ENCODE measurements around the gene RPH3AL. TPM values are rescaled to one million over a fixed set of nuclear protein-coding genes. Genes with fewer than 3 reads are reported as not detected.

The RPH3AL gene
- total and polyA plus RNA-seq, 5 donors: 4.7 to 11.5 (median 9.1) TPM

GRCh38 chr17:260031-260791, 92.4 kb downstream of the RPH3AL start:
- no peaks in the 10 kb centered on the region for H3K27me3 ChIP-seq (ENCODE audit: control insufficient read depth, insufficient read depth)
- ATAC-seq: peak; percentile 36
- intact Hi-C loops (cut with DNase I): no loop called here
- H3K27ac ChIP-seq (ENCODE audit: low read length): no peak overlapping the region
- no peaks in the 10 kb centered on the region for H3K9me3 ChIP-seq (ENCODE audit: control insufficient read depth, low read length)
- DNase-seq: peak in 1 of 3 donors; percentile 39
- H3K4me1 ChIP-seq (ENCODE audit: control insufficient read depth, insufficient read depth, low read length): peaks cover 2% of the 10 kb centered on the region
- WGBS: 69% methylated on average over 15 of the region's 15 CpGs
- no peak overlapping the region for H3K4me3 ChIP-seq (ENCODE audit: low read length)

GRCh38 chr17:259341-259976, 93.1 kb downstream of the RPH3AL start:
- WGBS: 40% methylated on average over 22 of the region's 22 CpGs
- DNase-seq: peak in 1 of 3 donors; percentile 24
- no peak overlapping the region for H3K4me3 ChIP-seq (ENCODE audit: low read length)
- intact Hi-C loops (cut with DNase I): no loop called here
- H3K27me3 ChIP-seq (ENCODE audit: control insufficient read depth, insufficient read depth): no peaks in the 10 kb centered on the region
- no peak overlapping the region for H3K27ac ChIP-seq (ENCODE audit: low read length)
- peaks cover 2% of the 10 kb centered on the region for H3K4me1 ChIP-seq (ENCODE audit: control insufficient read depth, insufficient read depth, low read length)
- peak; percentile 39 to 54 for ATAC-seq
- H3K9me3 ChIP-seq (ENCODE audit: control insufficient read depth, low read length): no peaks in the 10 kb centered on the region

- H3K4me1 ChIP-seq (ENCODE audit: control insufficient read depth, insufficient read depth, low read length): peaks cover 2% of the 10 kb centered on the region
- no peak overlapping the region for H3K27ac ChIP-seq (ENCODE audit: low read length)
- no peaks in the 10 kb centered on the region for H3K27me3 ChIP-seq (ENCODE audit: control insufficient read depth, insufficient read depth)
- DNase-seq (no peak), ATAC-seq (no peak)
- no peak overlapping the region for H3K4me3 ChIP-seq (ENCODE audit: low read length)
- intact Hi-C loops (cut with DNase I): no loop called here
- no peaks in the 10 kb centered on the region for H3K9me3 ChIP-seq (ENCODE audit: control insufficient read depth, low read length)
- WGBS: 96% methylated on average over 12 of the region's 12 CpGs
Observed at GRCh38 chr17:258906-259305, 93.7 kb downstream of the RPH3AL start.

- no peak for DNase-seq
Observed at GRCh38 chr17:258045-258734, 94.4 kb downstream of the RPH3AL start.

GRCh38 chr17:253091-253846, 99.3 kb downstream of the RPH3AL start:
- peak; percentile 14 to 29 for ATAC-seq
- Histone ChIP-seq H3K4me3 (ENCODE audit: low read length) (no peak overlapping the region), H3K9me3 (ENCODE audit: control insufficient read depth, low read length) (no peaks in the 10 kb centered on the region), H3K4me1 (ENCODE audit: control insufficient read depth, insufficient read depth, low read length) (no peaks in the 10 kb centered on the region), H3K27me3 (ENCODE audit: control insufficient read depth, insufficient read depth) (no peaks in the 10 kb centered on the region), H3K27ac (ENCODE audit: low read length) (no peak overlapping the region)
- intact Hi-C loops (cut with DNase I): no loop called here
- DNase-seq: peak in 2 of 3 donors; percentile 21 to 23
- 86% methylated on average over 21 of the region's 29 CpGs for WGBS

More at GRCh38 chr17:258045-258734, 94.4 kb downstream of the RPH3AL start:
- Histone ChIP-seq H3K4me3 (ENCODE audit: low read length) (no peak overlapping the region), H3K4me1 (ENCODE audit: control insufficient read depth, insufficient read depth, low read length) (peaks cover 2% of the 10 kb centered on the region), H3K27me3 (ENCODE audit: control insufficient read depth, insufficient read depth) (no peaks in the 10 kb centered on the region), H3K27ac (ENCODE audit: low read length) (peak overlapping the region; percentile 14), H3K9me3 (ENCODE audit: control insufficient read depth, low read length) (no peaks in the 10 kb centered on the region)
- intact Hi-C loops (cut with DNase I): no loop called here
- ATAC-seq: peak in 1 of 2 donors; percentile 61
- 64% methylated on average over 23 of the region's 23 CpGs for WGBS

GRCh38 chr17:252456-252855, 100.2 kb downstream of the RPH3AL start:
- no peak for DNase-seq
- Histone ChIP-seq H3K4me1 (ENCODE audit: control insufficient read depth, insufficient read depth, low read length) (no peaks in the 10 kb centered on the region), H3K4me3 (ENCODE audit: low read length) (no peak overlapping the region), H3K9me3 (ENCODE audit: control insufficient read depth, low read length) (no peaks in the 10 kb centered on the region), H3K27me3 (ENCODE audit: control insufficient read depth, insufficient read depth) (no peaks in the 10 kb centered on the region), H3K27ac (ENCODE audit: low read length) (no peak overlapping the region)
- intact Hi-C loops (cut with DNase I): no loop called here
- no peak for ATAC-seq
- 90% methylated on average over 13 of the region's 13 CpGs for WGBS

GRCh38 chr17:251531-251930, 101.1 kb downstream of the RPH3AL start:
- ATAC-seq (no peak), DNase-seq (peak in 2 of 3 donors; percentile 20 to 44)
- H3K4me1 ChIP-seq (ENCODE audit: control insufficient read depth, insufficient read depth, low read length): no peaks in the 10 kb centered on the region
- 92% methylated on average over 12 of the region's 12 CpGs for WGBS
- intact Hi-C loops (cut with DNase I): no loop called here
- no peak overlapping the region for H3K27ac ChIP-seq (ENCODE audit: low read length)
- no peaks in the 10 kb centered on the region for H3K27me3 ChIP-seq (ENCODE audit: control insufficient read depth, insufficient read depth)
- H3K4me3 ChIP-seq (ENCODE audit: low read length): no peak overlapping the region
- H3K9me3 ChIP-seq (ENCODE audit: control insufficient read depth, low read length): no peaks in the 10 kb centered on the region

- Histone ChIP-seq H3K4me1 (ENCODE audit: control insufficient read depth, insufficient read depth, low read length) (no peaks in the 10 kb centered on the region), H3K27me3 (ENCODE audit: control insufficient read depth, insufficient read depth) (no peaks in the 10 kb centered on the region), H3K27ac (ENCODE audit: low read length) (no peak overlapping the region), H3K9me3 (ENCODE audit: control insufficient read depth, low read length) (no peaks in the 10 kb centered on the region), H3K4me3 (ENCODE audit: low read length) (no peak overlapping the region)
- intact Hi-C loops (cut with DNase I): no loop called here
- ATAC-seq: no peak
- peak in 2 of 3 donors; percentile 28 for DNase-seq
- WGBS: 94% methylated on average over 27 of the region's 27 CpGs
Observed at GRCh38 chr17:250487-251300, 101.9 kb downstream of the RPH3AL start.

GRCh38 chr17:249236-249993, 103.2 kb downstream of the RPH3AL start:
- DNase-seq (peak; percentile 8 to 30 (median 30)), ATAC-seq (no peak)
- intact Hi-C loops (cut with DNase I): no loop called here
- WGBS: 87% methylated on average over 24 of the region's 24 CpGs
- H3K27ac ChIP-seq (ENCODE audit: low read length): no peak overlapping the region
- no peaks in the 10 kb centered on the region for H3K4me1 ChIP-seq (ENCODE audit: control insufficient read depth, insufficient read depth, low read length)
- H3K27me3 ChIP-seq (ENCODE audit: control insufficient read depth, insufficient read depth): no peaks in the 10 kb centered on the region
- no peak overlapping the region for H3K4me3 ChIP-seq (ENCODE audit: low read length)
- H3K9me3 ChIP-seq (ENCODE audit: control insufficient read depth, low read length): no peaks in the 10 kb centered on the region

All from right cardiac atrium (tissue), 5 donors.